Right atrium auricular region (tissue), 2 donors: ENCODE data around the gene TCF20. TPM values are rescaled to one million over a fixed set of nuclear protein-coding genes. Genes with fewer than 3 reads are reported as not detected.

Experiments
- DNase-seq: peaks from one replicate; pipeline ENCODE4 v3.0.0-alpha.2; 2019; ENCODE audit warnings: low spot score
- H3K27ac ChIP-seq, 2 donors: fragments of 200-600 bp; sonication (generic); 1 replicate in 1 of 2; 2 replicates in 1 of 2; pipeline ENCODE4 v1.5.1; 2016 to 2019
- H3K27me3 ChIP-seq, 2 donors: fragments of 200-600 bp; sonication (generic); one replicate each; pipeline versions ENCODE4 v1.5.1 to v1.6.0; 2017 to 2019
- H3K36me3 ChIP-seq: fragments of 200-600 bp; sonication (generic); one replicate; pipeline ENCODE4 v1.5.1; 2016
- H3K4me1 ChIP-seq, 2 donors: fragments of 200-600 bp; sonication (generic); one replicate each; pipeline versions ENCODE4 v1.5.1 to v1.6.0; 2017 to 2019
- H3K4me3 ChIP-seq, 2 donors: fragments of 200-600 bp; sonication (generic); 1 replicate in 1 of 2; 2 replicates in 1 of 2; pipeline ENCODE4 v1.5.1; 2017 to 2019; ENCODE audit warnings: mild to moderate bottlenecking in 1 of 2, moderate library complexity in 1 of 2
- H3K9me3 ChIP-seq, 2 donors: fragments of 200-600 bp; sonication (generic); one replicate each; pipeline ENCODE4 v1.5.1; 2019
- CTCF ChIP-seq, 2 donors: fragments of 200-600 bp; sonication (generic); IDR thresholded peaks; one replicate each; pipeline ENCODE4 v1.5.1; 2019; ENCODE audit warnings: antibody characterized with exemption in 2 of 2
- total RNA-seq, 2 donors: library from RNA; depleted of rRNA; stranded (reverse); fragments of >200 nt; gene quantifications; one replicate each; pipeline ENCODE4 v1.1.0, GENCODE V29; 2016

TCF20 gene
- total RNA-seq, 2 donors from 2014 or later, result 13.6 to 15.5 TPM

- H3K4me1 ChIP-seq, result peaks cover 0 to 18% of the 10 kb centered on the region in 2 donors
- H3K9me3 ChIP-seq, result no peaks in the 10 kb centered on the region
- TF ChIP-seq CTCF (IDR thresholded peaks at IDR 0.05), result no peak
- no peak overlapping the region for H3K4me3 ChIP-seq
- H3K36me3 ChIP-seq, result no peaks in the 10 kb centered on the region
- H3K27ac ChIP-seq, result no peak overlapping the region
- no peaks in the 10 kb centered on the region for H3K27me3 ChIP-seq
- DNase-seq, result no peak
Observed at GRCh38 chr22:42263944-42264343, 6.5 kb downstream of the TCF20 start.

GRCh38 chr22:42262964-42263363 lies 7.5 kb downstream of the TCF20 start:
- Histone ChIP-seq H3K27ac (no peak overlapping the region), H3K36me3 (no peaks in the 10 kb centered on the region), H3K4me1 (peaks cover 0 to 13% of the 10 kb centered on the region in 2 donors), H3K27me3 (no peaks in the 10 kb centered on the region), H3K4me3 (no peak overlapping the region), H3K9me3 (no peaks in the 10 kb centered on the region)
- DNase-seq, result no peak
- no peak for TF ChIP-seq CTCF (IDR thresholded peaks at IDR 0.05)

GRCh38 chr22:42261296-42261695 lies 9.2 kb downstream of the TCF20 start:
- Histone ChIP-seq H3K36me3 (no peaks in the 10 kb centered on the region), H3K9me3 (no peaks in the 10 kb centered on the region), H3K27me3 (no peaks in the 10 kb centered on the region), H3K4me1 (peaks cover 0 to 17% of the 10 kb centered on the region in 2 donors), H3K4me3 (no peak overlapping the region), H3K27ac (no peak overlapping the region)
- DNase-seq, result no peak
- no peak for TF ChIP-seq CTCF (IDR thresholded peaks at IDR 0.05)

- no peak overlapping the region for H3K4me3 ChIP-seq
- no peak for DNase-seq
- no peaks in the 10 kb centered on the region for H3K36me3 ChIP-seq
- no peak overlapping the region for H3K27ac ChIP-seq
- peaks cover 0 to 15% of the 10 kb centered on the region in 2 donors for H3K4me1 ChIP-seq
- H3K9me3 ChIP-seq, result no peaks in the 10 kb centered on the region
- TF ChIP-seq CTCF (IDR thresholded peaks at IDR 0.05), result no peak
- no peaks in the 10 kb centered on the region for H3K27me3 ChIP-seq
Observed at GRCh38 chr22:42258126-42258525, 12.3 kb downstream of the TCF20 start.

DNA sequence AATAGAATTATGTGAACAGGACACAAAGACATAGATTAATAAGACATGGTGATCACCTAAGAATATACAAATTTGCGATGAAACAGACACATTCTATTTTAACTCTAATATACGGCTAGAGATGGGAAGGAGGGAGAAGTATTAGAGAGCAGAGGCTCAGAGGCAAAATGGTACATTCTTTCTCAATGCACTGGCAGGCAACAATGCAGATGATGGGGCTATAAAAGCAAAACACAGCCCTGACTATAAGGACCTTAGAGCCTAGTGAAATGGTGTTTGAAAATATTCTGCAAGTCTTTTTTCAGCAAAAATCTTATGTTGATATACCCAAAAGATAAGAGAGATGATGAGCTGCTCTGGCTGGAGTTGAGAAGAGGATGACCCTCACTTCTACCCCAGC lies 13.1 kb downstream of the TCF20 start:
- no peak overlapping the region for H3K27ac ChIP-seq
- no peak for TF ChIP-seq CTCF (IDR thresholded peaks at IDR 0.05)
- H3K9me3 ChIP-seq, result no peaks in the 10 kb centered on the region
- H3K4me3 ChIP-seq, result no peak overlapping the region
- DNase-seq, result no peak
- no peaks in the 10 kb centered on the region for H3K27me3 ChIP-seq
- H3K4me1 ChIP-seq, result peaks cover 0 to 10% of the 10 kb centered on the region in 2 donors
- no peaks in the 10 kb centered on the region for H3K36me3 ChIP-seq

GRCh38 chr22:42256930-42257329 lies 13.5 kb downstream of the TCF20 start:
- Histone ChIP-seq H3K4me1 (peaks cover 0 to 10% of the 10 kb centered on the region in 2 donors), H3K27me3 (no peaks in the 10 kb centered on the region), H3K27ac (no peak overlapping the region)

More at GRCh38 chr22:42256930-42257329, 13.5 kb downstream of the TCF20 start:
- Histone ChIP-seq H3K4me3 (no peak overlapping the region), H3K36me3 (no peaks in the 10 kb centered on the region), H3K9me3 (no peaks in the 10 kb centered on the region)
- no peak for DNase-seq
- no peak for TF ChIP-seq CTCF (IDR thresholded peaks at IDR 0.05)
